ENCODE measurements around the gene ARID3A. TPM values are rescaled to one million over a fixed set of nuclear protein-coding genes. Genes with fewer than 3 reads are reported as not detected.
A peak's percentile ranks its signal among the peaks of the same experiment; 100 is the strongest.
"Not testable (repeated sequence)": the region's sequence is repeated elsewhere in the genome, so short reads cannot be mapped to it uniquely, and the experiment has no call there.

ARID3A gene
- total RNA-seq, 1 donor from 2014 or later: 6.6 TPM

DNA sequence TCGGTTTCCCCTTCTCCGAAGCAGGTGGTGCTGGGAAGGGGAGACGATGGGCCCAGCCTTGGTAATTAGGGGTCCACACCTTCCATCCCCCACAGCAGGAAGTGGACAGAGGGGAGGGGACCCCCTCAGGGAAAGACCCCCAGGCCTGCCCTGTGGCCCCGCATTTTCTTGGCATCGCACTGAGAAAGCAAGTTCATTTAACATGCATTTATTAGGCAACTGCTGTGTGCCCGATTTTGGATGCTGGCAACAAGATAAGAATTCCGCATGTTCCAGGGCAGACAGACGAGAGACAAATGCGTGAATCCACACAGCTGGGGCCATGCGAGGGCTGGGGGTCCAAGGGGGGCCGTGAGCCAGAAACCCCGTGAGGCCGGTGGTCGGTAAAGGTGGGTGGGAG is 28.4 kb downstream of the ARID3A start:
- no peaks in the 10 kb centered on the region for H3K36me3 Mint-ChIP-seq (ENCODE audit: low read depth)
- no peaks in the 10 kb centered on the region for H3K27me3 Mint-ChIP-seq (ENCODE audit: low read depth)
- peaks cover 10% of the 10 kb centered on the region for H3K4me1 Mint-ChIP-seq (ENCODE audit: low read depth)
- no peak overlapping the region for H3K4me3 Mint-ChIP-seq (ENCODE audit: unreplicated experiment)
- DNase-seq (ENCODE audit: low spot score): no peak
- H3K27ac Mint-ChIP-seq (ENCODE audit: unreplicated experiment): no peak overlapping the region
- no peaks in the 10 kb centered on the region for H3K9me3 Mint-ChIP-seq (ENCODE audit: low read depth)
- TF ChIP-seq, protein P1, sequence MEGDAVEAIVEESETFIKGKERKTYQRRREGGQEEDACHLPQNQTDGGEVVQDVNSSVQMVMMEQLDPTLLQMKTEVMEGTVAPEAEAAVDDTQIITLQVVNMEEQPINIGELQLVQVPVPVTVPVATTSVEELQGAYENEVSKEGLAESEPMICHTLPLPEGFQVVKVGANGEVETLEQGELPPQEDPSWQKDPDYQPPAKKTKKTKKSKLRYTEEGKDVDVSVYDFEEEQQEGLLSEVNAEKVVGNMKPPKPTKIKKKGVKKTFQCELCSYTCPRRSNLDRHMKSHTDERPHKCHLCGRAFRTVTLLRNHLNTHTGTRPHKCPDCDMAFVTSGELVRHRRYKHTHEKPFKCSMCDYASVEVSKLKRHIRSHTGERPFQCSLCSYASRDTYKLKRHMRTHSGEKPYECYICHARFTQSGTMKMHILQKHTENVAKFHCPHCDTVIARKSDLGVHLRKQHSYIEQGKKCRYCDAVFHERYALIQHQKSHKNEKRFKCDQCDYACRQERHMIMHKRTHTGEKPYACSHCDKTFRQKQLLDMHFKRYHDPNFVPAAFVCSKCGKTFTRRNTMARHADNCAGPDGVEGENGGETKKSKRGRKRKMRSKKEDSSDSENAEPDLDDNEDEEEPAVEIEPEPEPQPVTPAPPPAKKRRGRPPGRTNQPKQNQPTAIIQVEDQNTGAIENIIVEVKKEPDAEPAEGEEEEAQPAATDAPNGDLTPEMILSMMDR (IDR thresholded peaks at IDR 0.05): no peak

DNA sequence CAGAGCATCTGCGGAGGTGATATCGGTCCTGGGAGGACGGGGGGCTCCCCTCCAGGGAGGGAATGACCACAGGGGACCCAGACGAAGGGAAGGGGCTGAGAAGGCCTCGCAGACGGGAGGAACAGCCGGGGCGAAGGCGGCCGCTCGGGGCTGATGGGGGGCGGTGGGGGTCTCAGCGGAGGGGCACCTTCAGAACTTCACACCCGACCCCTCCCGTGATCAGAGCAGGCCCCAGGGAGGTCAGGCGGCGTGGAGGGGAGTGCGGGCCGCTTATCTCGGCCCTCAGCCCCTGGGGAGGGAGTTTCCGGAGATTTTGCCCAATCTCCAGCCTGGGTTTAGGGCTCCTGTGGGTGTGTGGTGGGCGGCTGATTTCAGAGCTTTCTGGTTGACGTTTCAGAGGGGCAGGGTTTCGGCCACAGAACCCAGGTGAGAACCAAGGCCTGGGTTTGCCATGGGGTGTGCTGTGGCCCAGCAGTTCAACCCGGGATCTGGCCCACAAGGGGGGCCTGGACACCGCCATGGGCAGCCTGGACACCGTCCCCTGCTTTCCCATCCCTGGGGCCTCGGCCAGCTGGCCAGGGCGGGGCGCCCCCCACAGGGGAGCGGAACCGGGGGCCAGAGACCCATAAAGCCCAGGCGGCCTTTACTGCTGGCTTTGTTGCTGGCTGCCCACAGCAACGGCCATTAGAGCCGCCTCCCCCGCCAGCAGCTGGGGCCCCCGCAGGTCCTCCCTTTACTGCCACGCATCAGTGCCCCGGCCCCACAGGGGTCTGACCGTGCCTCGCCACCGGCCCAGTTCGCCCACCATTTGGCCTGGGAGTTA is 29.0 kb downstream of the ARID3A start:
- no peak overlapping the region for H3K27ac Mint-ChIP-seq (ENCODE audit: unreplicated experiment)
- H3K4me3 Mint-ChIP-seq (ENCODE audit: unreplicated experiment): no peak overlapping the region
- H3K4me1 Mint-ChIP-seq (ENCODE audit: low read depth): peaks cover 10% of the 10 kb centered on the region
- H3K36me3 Mint-ChIP-seq (ENCODE audit: low read depth): no peaks in the 10 kb centered on the region
- H3K27me3 Mint-ChIP-seq (ENCODE audit: low read depth): no peaks in the 10 kb centered on the region
- TF ChIP-seq, protein P1 (IDR thresholded peaks at IDR 0.05): no peak
- H3K9me3 Mint-ChIP-seq (ENCODE audit: low read depth): no peaks in the 10 kb centered on the region
- peak; percentile 88 for DNase-seq (ENCODE audit: low spot score)

DNA sequence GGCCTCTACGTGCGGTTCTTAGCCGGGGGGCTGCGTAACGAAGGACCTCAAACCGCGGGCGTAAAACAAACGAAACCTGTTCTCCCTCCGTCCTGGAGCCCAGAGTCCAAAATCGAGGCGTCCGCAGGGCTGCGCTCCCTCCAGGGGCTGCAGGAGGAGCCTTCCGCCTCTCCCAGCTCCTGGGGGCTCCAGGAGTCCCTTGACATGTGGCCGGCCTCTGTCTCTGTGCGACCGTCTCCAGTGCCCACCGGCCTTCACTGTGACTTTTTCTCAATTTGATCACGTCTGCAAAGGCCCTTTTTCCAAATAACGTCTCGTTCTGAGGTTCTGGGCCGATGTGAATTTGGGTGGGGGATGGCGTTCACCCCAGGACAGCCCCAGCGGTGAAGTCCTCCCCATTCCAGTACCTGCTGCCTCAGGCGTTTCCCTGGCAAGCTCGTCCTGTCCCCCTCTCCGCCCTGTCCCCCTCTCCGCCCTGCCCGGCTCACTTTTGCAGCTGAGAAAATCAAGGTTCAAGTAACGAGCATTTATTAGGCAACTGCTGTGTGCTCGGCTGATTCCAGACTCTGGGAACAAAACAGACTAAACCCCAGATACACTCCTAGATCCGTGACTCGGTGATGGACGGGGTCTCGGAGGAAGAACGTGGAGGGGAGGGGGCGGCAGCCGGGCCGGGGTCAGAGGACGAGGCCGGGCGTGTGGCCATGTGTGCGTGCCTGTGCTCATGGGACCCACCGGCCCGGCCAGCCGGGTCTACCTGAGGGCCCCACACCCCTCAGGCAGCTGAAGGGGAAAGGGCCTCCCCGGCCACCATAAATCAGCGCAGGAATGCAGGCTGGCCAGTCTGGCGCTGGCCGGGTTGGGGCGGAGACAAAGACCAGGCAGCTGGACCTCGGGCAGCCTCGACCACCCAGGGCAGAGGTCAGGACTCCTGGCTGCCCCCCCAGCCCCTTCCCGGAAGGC is 30.2 kb downstream of the ARID3A start:
- H3K4me3 Mint-ChIP-seq (ENCODE audit: unreplicated experiment): no peak overlapping the region
- no peaks in the 10 kb centered on the region for H3K9me3 Mint-ChIP-seq (ENCODE audit: low read depth)
- peaks cover 7% of the 10 kb centered on the region for H3K4me1 Mint-ChIP-seq (ENCODE audit: low read depth)
- H3K27me3 Mint-ChIP-seq (ENCODE audit: low read depth): no peaks in the 10 kb centered on the region
- DNase-seq (ENCODE audit: low spot score): no peak
- TF ChIP-seq, protein P1 (IDR thresholded peaks at IDR 0.05): no peak
- no peaks in the 10 kb centered on the region for H3K36me3 Mint-ChIP-seq (ENCODE audit: low read depth)
- no peak overlapping the region for H3K27ac Mint-ChIP-seq (ENCODE audit: unreplicated experiment)

DNA sequence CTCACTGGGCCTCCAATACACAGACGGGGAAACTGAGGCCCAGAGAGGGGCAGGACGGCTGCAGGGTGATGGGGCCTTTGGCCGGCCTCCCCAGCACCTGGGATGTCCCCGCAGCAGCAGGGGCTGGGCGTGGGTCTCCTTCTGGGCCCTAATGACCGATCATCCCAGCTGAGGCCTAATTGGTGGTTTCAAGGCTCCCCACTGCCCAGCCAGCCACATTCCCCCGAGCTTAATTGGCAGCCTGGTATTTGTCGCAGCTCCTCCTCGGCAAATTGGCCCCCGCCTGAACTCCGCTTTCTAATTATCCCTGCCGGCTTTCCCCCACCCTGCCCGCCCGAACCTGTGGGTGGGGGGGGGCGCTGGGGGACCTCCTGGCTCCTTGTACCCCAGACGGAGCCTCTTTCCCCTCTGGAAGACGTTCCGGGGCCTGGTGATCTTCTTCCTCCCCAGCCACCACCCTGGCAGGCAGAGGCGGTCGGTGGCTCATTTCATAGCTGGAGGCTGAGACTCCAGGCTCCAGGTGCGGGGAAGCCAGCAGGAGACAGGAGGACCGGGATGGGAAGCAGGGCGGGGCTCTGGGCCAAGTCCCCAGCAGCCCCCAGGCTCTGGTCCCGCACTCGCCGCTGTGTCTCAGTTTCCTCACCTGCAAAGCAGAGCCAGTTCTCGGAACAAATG is 31.1 kb downstream of the ARID3A start:
- no peak for DNase-seq (ENCODE audit: low spot score)
- Mint-ChIP-seq H3K4me3 (ENCODE audit: unreplicated experiment) (no peak overlapping the region), H3K9me3 (ENCODE audit: low read depth) (no peaks in the 10 kb centered on the region), H3K27ac (ENCODE audit: unreplicated experiment) (no peak overlapping the region), H3K36me3 (ENCODE audit: low read depth) (no peaks in the 10 kb centered on the region), H3K4me1 (ENCODE audit: low read depth) (peaks cover 1% of the 10 kb centered on the region), H3K27me3 (ENCODE audit: low read depth) (no peaks in the 10 kb centered on the region)
- TF ChIP-seq, protein P1 (IDR thresholded peaks at IDR 0.05): no peak

DNA sequence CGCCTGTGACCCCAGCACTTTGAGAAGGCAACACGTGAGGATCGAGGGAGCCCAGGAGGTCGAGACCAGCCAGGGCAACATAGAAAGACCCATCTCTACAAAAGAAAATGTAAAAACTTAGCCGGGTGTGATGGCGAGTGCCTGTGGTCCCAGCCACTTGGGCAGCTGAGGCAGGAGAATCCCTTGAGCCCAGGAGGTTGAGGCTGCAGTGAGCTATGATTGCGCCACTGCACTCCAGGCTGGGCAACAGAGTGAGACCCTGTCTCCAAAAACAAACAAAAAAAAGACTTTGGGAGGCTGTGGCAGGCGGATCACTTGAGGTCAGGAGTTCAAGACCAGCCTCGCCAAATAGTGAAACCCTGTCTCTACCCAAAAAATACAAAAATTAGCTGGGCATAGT is 31.7 kb downstream of the ARID3A start:
- not testable (repeated sequence) for DNase-seq (ENCODE audit: low spot score); H3K36me3 Mint-ChIP-seq (ENCODE audit: low read depth); H3K27me3 Mint-ChIP-seq (ENCODE audit: low read depth); H3K4me1 Mint-ChIP-seq (ENCODE audit: low read depth); H3K4me3 Mint-ChIP-seq (ENCODE audit: unreplicated experiment); H3K9me3 Mint-ChIP-seq (ENCODE audit: low read depth); H3K27ac Mint-ChIP-seq (ENCODE audit: unreplicated experiment)
